HUES64 (cell line): ENCODE measurements around the gene HSPBAP1.
"Not testable (repeated sequence)": the region's sequence is repeated elsewhere in the genome, so short reads cannot be mapped to it uniquely, and the experiment has no call there.

Source experiments
- H3K27ac ChIP-seq: 2 replicates; pipeline ENCODE4 v1.7.0; 2013; ENCODE audit warnings: low read depth, low read length, inconsistent platforms
- H3K27me3 ChIP-seq: 2 replicates; pipeline ENCODE4 v1.6.1; 2013; ENCODE audit warnings: mild to moderate bottlenecking, low read length; ENCODE audit not compliant: insufficient read depth
- H3K36me3 ChIP-seq: 2 replicates; pipeline ENCODE4 v1.6.1; 2013; ENCODE audit warnings: mild to moderate bottlenecking, low read length; ENCODE audit not compliant: insufficient read depth
- H3K4me1 ChIP-seq: 2 replicates; pipeline ENCODE4 v1.6.1; 2013; ENCODE audit warnings: mild to moderate bottlenecking, low read length, moderate library complexity; ENCODE audit not compliant: insufficient read depth
- H3K4me3 ChIP-seq: 2 replicates; pipeline ENCODE4 v1.5.1; 2013; ENCODE audit warnings: mild to moderate bottlenecking, low read length, moderate library complexity
- H3K9ac ChIP-seq: 2 replicates; pipeline ENCODE4 v1.6.1; 2013; ENCODE audit warnings: mild to moderate bottlenecking, low read depth, low read length
- H3K9me3 ChIP-seq: 2 replicates; pipeline ENCODE4 v1.6.1; 2013; ENCODE audit warnings: low read depth, low read length; ENCODE audit not compliant: insufficient read depth
- WGBS: fragments of 150-250, 120-280 bp; methylation state at CpG from one replicate; pipeline ENCODE4 v1.1.7; 2013; ENCODE audit warnings: missing lambda C conversion rate; 5-methylcytosine and 5-hydroxymethylcytosine counted together

The HSPBAP1 gene

DNA sequence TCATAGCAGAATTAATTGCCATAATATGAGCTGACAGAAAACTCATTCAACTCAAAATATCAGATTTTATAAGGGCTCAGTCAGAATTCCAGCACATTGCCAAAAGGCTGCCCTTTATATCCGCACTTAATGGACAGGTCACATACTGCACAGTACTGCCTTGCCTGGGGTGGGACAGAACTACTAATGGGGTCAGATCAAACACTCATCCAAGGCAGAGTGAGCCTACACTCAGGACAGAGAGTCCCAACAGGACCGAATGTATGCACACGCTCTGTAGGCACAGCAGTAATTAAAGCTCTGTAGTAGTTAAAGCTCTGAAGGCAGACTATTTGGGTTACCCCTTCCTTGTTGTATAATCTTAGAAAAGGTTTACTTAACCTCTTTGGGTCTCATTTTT is 27.2 kb downstream of the HSPBAP1 start:
- H3K27ac ChIP-seq = no peak overlapping the region

GRCh38 chr3:122760453-122761271 is 33.0 kb downstream of the HSPBAP1 start:
- peak overlapping the region; percentile 86; the same call in 1 of the 2 replicates for H3K27ac ChIP-seq
- peaks cover 4% of the 10 kb centered on the region; the same call in 1 of the 2 replicates for H3K36me3 ChIP-seq
- H3K27me3 ChIP-seq = no peaks in the 10 kb centered on the region
- H3K4me1 ChIP-seq = peaks cover 14% of the 10 kb centered on the region
- 63% methylated on average over 2 of the region's 3 CpGs for WGBS
- H3K4me3 ChIP-seq = no peak overlapping the region
- no peak overlapping the region for H3K9ac ChIP-seq
- no peaks in the 10 kb centered on the region for H3K9me3 ChIP-seq

More for the DNA sequence above, 27.2 kb downstream of the HSPBAP1 start:
- 91% methylated on average over 3 of the region's 3 CpGs for WGBS
- Histone ChIP-seq H3K9ac (no peak overlapping the region), H3K27me3 (no peaks in the 10 kb centered on the region), H3K36me3 (peaks cover 10% of the 10 kb centered on the region), H3K4me3 (no peak overlapping the region), H3K9me3 (no peaks in the 10 kb centered on the region), H3K4me1 (no peaks in the 10 kb centered on the region)

- no peaks in the 10 kb centered on the region for H3K9me3 ChIP-seq
- WGBS = 92% methylated on average over 3 of the region's 3 CpGs
- H3K9ac ChIP-seq = no peak overlapping the region
- peaks cover 10% of the 10 kb centered on the region for H3K36me3 ChIP-seq
- peaks cover 14% of the 10 kb centered on the region for H3K4me1 ChIP-seq
- no peak overlapping the region for H3K27ac ChIP-seq
- H3K4me3 ChIP-seq = no peak overlapping the region
- H3K27me3 ChIP-seq = no peaks in the 10 kb centered on the region
Observed at GRCh38 chr3:122758877-122759560, 34.6 kb downstream of the HSPBAP1 start.

DNA sequence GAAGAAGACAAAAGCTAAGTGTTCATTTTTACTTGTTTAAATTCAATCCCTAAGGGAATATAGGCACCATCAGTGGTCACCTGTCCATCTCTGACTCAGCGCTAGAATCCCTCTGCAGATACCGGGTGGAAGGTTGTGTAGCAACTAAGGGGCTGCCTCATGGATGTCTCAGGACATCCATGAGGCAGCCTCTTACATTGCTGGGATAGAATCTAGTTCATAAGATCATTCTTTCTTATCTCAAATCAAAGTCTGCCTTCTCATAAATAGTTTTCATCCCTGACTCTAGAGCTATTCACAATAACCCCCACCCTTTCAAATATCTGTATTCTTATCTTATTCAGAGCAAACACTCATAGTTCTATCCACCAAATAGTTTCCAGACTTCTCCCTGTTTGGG is 38.1 kb downstream of the HSPBAP1 start:
- H3K4me3 ChIP-seq = no peak overlapping the region
- no peaks in the 10 kb centered on the region for H3K9me3 ChIP-seq
- H3K27me3 ChIP-seq = no peaks in the 10 kb centered on the region
- H3K27ac ChIP-seq = no peak overlapping the region
- peaks cover 16% of the 10 kb centered on the region for H3K36me3 ChIP-seq
- WGBS = 92% methylated on average over 2 of the region's 2 CpGs
- H3K9ac ChIP-seq = no peak overlapping the region
- peaks cover 5% of the 10 kb centered on the region; the same call in 1 of the 2 replicates for H3K4me1 ChIP-seq

GRCh38 chr3:122754929-122755328 is 38.7 kb downstream of the HSPBAP1 start:
- H3K9ac ChIP-seq = no peak overlapping the region
- 87% methylated on average over 5 of the region's 5 CpGs for WGBS
- no peaks in the 10 kb centered on the region for H3K9me3 ChIP-seq
- H3K36me3 ChIP-seq = peaks cover 16% of the 10 kb centered on the region
- H3K4me3 ChIP-seq = no peak overlapping the region
- no peaks in the 10 kb centered on the region for H3K4me1 ChIP-seq
- no peaks in the 10 kb centered on the region for H3K27me3 ChIP-seq
- H3K27ac ChIP-seq = no peak overlapping the region

GRCh38 chr3:122748347-122748746 is 45.3 kb downstream of the HSPBAP1 start:
- WGBS = 100% methylated on average over 1 of the region's 1 CpG
- Histone ChIP-seq H3K9me3 (peaks cover 9% of the 10 kb centered on the region), H3K27ac (no peak overlapping the region), H3K4me3 (no peak overlapping the region), H3K27me3 (no peaks in the 10 kb centered on the region), H3K36me3 (peaks cover 15% of the 10 kb centered on the region; the same call in 1 of the 2 replicates), H3K9ac (no peak overlapping the region), H3K4me1 (no peaks in the 10 kb centered on the region)

- not testable (repeated sequence) for H3K9me3 ChIP-seq, H3K4me1 ChIP-seq, H3K27me3 ChIP-seq, H3K4me3 ChIP-seq, H3K9ac ChIP-seq, H3K27ac ChIP-seq
- 93% methylated on average over 19 of the region's 35 CpGs for WGBS
- peaks cover 18% of the 10 kb centered on the region; the same call in 1 of the 2 replicates for H3K36me3 ChIP-seq
Observed at GRCh38 chr3:122747295-122747694, 46.3 kb downstream of the HSPBAP1 start.

DNA sequence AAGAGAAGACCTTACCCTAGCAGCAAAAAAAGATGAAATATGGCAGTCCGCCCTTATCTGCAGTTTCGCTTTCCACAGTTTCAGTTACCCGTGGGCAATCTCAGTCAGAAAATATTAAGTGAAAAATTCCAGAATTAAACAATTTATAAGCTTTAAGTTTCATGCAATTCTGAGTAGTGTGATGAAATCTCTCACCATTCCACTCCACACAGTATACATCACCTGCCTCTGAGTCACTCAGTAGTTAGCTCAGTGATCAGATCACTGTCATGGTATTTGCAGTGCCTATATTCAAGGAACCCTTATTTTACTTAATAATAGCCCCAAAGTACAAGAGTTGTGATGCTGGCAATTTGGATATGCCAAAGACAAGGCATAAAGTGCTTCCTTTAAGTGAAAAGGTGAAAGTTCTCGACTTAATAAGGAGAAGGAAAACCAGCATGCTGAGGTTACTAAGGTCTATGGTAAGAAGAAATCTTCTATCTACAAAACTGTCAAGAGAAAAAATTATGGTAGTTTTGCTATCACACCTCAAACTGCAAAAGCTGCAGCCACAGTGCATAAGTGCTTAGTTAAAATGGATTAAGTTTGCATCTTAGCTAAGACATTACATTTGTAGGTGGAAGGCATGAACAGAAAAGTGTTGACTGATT is 48.1 kb downstream of the HSPBAP1 start:
- H3K4me1 ChIP-seq = no peaks in the 10 kb centered on the region; the same call in 1 of the 2 replicates
- no peak overlapping the region for H3K27ac ChIP-seq
- peaks cover 20% of the 10 kb centered on the region for H3K36me3 ChIP-seq
- H3K9ac ChIP-seq = no peak overlapping the region
- H3K4me3 ChIP-seq = no peak overlapping the region
- peaks cover 9% of the 10 kb centered on the region for H3K9me3 ChIP-seq
- WGBS = 87% methylated on average over 3 of the region's 4 CpGs
- H3K27me3 ChIP-seq = no peaks in the 10 kb centered on the region

GRCh38 chr3:122743581-122744120 is 50.0 kb downstream of the HSPBAP1 start:
- no peak overlapping the region for H3K27ac ChIP-seq
- peaks cover 24% of the 10 kb centered on the region for H3K36me3 ChIP-seq
- 93% methylated on average over 2 of the region's 4 CpGs for WGBS
- H3K9ac ChIP-seq = no peak overlapping the region
- H3K9me3 ChIP-seq = peaks cover 10% of the 10 kb centered on the region
- H3K4me1 ChIP-seq = peaks cover 9% of the 10 kb centered on the region
- H3K4me3 ChIP-seq = no peak overlapping the region
- H3K27me3 ChIP-seq = no peaks in the 10 kb centered on the region

DNA sequence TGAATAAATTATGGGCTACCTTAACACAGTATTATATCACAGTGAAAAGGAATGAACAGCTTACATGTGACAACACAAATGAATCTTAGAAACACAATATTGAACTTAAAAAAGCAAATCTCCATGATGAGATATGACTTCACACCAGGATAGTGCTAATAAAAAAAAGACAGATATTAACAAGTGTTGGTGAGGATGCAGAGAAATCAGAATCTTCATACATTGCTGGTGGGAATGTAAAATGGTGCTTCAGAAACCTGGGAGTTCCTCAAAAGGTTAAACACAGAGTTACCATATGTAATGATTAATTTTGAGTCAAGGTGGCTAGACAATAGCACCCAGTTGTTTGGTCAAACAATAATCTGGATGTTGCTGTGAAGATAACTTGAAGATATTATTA is 51.4 kb downstream of the HSPBAP1 start:
- Histone ChIP-seq H3K4me1 (peaks cover 9% of the 10 kb centered on the region), H3K27me3 (no peaks in the 10 kb centered on the region), H3K27ac (no peak overlapping the region), H3K9ac (no peak overlapping the region), H3K9me3 (peaks cover 6% of the 10 kb centered on the region; the same call in 1 of the 2 replicates), H3K36me3 (peaks cover 20% of the 10 kb centered on the region), H3K4me3 (no peak overlapping the region)

DNA sequence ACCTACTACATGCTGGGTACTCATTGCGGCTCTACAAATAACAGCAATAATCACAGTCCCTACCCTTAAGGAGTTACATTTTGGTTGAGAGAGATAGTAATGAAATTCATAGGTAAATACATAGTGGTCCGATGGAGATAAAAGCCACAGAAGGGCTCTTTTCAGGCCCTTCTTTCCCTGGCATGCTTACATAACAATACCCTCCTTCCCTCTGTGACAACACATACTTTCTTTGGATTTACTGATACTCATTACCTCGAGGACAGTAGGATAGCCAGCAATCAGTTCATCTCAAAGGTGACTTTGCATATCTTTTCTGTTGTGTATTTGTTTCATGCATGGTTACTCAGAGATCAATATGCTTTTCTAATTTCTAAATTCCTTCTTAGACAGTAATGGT is 54.5 kb downstream of the HSPBAP1 start:
- no peak overlapping the region for H3K4me3 ChIP-seq
- H3K9me3 ChIP-seq = peaks cover 3% of the 10 kb centered on the region; the same call in 1 of the 2 replicates
- H3K36me3 ChIP-seq = peaks cover 20% of the 10 kb centered on the region
- H3K27ac ChIP-seq = peak overlapping the region; percentile 52; the same call in 1 of the 2 replicates
- no peaks in the 10 kb centered on the region for H3K27me3 ChIP-seq
- no peak overlapping the region for H3K9ac ChIP-seq
- 30% methylated on average over 2 of the region's 3 CpGs for WGBS
- peaks cover 9% of the 10 kb centered on the region for H3K4me1 ChIP-seq
